HTR-8/SVneo (cell line): Measurements from ENCODE around the gene PDK3.

ENCODE experiments used
- DNase-seq: peaks from one replicate; pipeline ENCODE4 v3.0.0; 2011; ENCODE audit warnings: low spot score, mixed read lengths; ENCODE audit not compliant: insufficient read length
- FAIRE-seq: peaks from 2 replicates; lab custom pipeline; 2011; peaks lifted over from hg19 to GRCh38; lab: Jason Lieb, UNC

The PDK3 gene

GRCh38 chrX:24479924-24480323 lies 14.8 kb downstream of the PDK3 start:
- no peak for DNase-seq
- FAIRE-seq, result peak; percentile 16

GRCh38 chrX:24480400-24480865 lies 15.3 kb downstream of the PDK3 start:
- no peak for DNase-seq
- FAIRE-seq, result no peak

GRCh38 chrX:24482823-24483415 lies 17.8 kb downstream of the PDK3 start:
- FAIRE-seq, result peak; percentile 83

GRCh38 chrX:24483596-24483995 lies 18.5 kb downstream of the PDK3 start:
- DNase-seq (no peak), FAIRE-seq (no peak)

More at GRCh38 chrX:24482823-24483415, 17.8 kb downstream of the PDK3 start:
- no peak for DNase-seq

- FAIRE-seq, result no peak
- DNase-seq, result no peak
Measured at GRCh38 chrX:24485323-24485722, 20.2 kb downstream of the PDK3 start.

- DNase-seq (no peak), FAIRE-seq (no peak)
Measured at GRCh38 chrX:24485976-24486680, 21.0 kb downstream of the PDK3 start.

GRCh38 chrX:24487571-24487970 lies 22.5 kb downstream of the PDK3 start:
- DNase-seq (no peak), FAIRE-seq (no peak)

GRCh38 chrX:24491741-24492140 lies 26.7 kb downstream of the PDK3 start:
- DNase-seq (no peak), FAIRE-seq (no peak)

GRCh38 chrX:24493740-24494581 lies 28.9 kb downstream of the PDK3 start:
- FAIRE-seq, result peak; percentile 80
- DNase-seq, result no peak

GRCh38 chrX:24494647-24495075 lies 29.6 kb downstream of the PDK3 start:
- DNase-seq (peak; percentile 29), FAIRE-seq (no peak)

GRCh38 chrX:24495700-24496099 lies 30.6 kb downstream of the PDK3 start:
- peak; percentile 38 for FAIRE-seq
- DNase-seq, result no peak

GRCh38 chrX:24498181-24498580 lies 33.1 kb downstream of the PDK3 start:
- FAIRE-seq (peak; percentile 72), DNase-seq (no peak)

- FAIRE-seq, result no peak
- DNase-seq, result no peak
Measured at GRCh38 chrX:24498975-24499374, 33.9 kb downstream of the PDK3 start.

- FAIRE-seq, result peak; percentile 93
- peak; percentile 26 for DNase-seq
Measured at GRCh38 chrX:24506082-24506481, 41.0 kb downstream of the PDK3 start.

- no peak for FAIRE-seq
- no peak for DNase-seq
Measured at GRCh38 chrX:24508375-24508774, 43.3 kb downstream of the PDK3 start.

GRCh38 chrX:24513416-24513815 lies 48.3 kb downstream of the PDK3 start:
- FAIRE-seq (no peak), DNase-seq (no peak)

GRCh38 chrX:24515447-24515846 lies 50.4 kb downstream of the PDK3 start:
- FAIRE-seq, result peak; percentile 80
- DNase-seq, result no peak

- DNase-seq, result no peak
- FAIRE-seq, result no peak
Measured at GRCh38 chrX:24520472-24520871, 55.4 kb downstream of the PDK3 start.

GRCh38 chrX:24525455-24525854 lies 60.4 kb downstream of the PDK3 start:
- DNase-seq (no peak), FAIRE-seq (no peak)

GRCh38 chrX:24526616-24527015 lies 61.5 kb downstream of the PDK3 start:
- FAIRE-seq, result no peak

GRCh38 chrX:24528605-24529004 lies 63.5 kb downstream of the PDK3 start:
- FAIRE-seq, result no peak

More at GRCh38 chrX:24526616-24527015, 61.5 kb downstream of the PDK3 start:
- DNase-seq, result no peak

More at GRCh38 chrX:24528605-24529004, 63.5 kb downstream of the PDK3 start:
- no peak for DNase-seq
